GM19025 (cell line): ENCODE measurements around the gene HOXB2.

Experiments
- ATAC-seq: cut with Tn5 transposase; IDR thresholded peaks from one replicate; pipeline ENCODE4 v1.9.1; 2021; ENCODE audit warnings: mild to moderate bottlenecking, low read depth, moderate library complexity; ENCODE audit not compliant: unreplicated experiment

Gene HOXB2

GRCh38 chr17:48555258-48556228, 10.6 kb upstream of the HOXB2 start:
- no peak for ATAC-seq

- ATAC-seq = no peak
Observed at GRCh38 chr17:48554412-48555257, 9.7 kb upstream of the HOXB2 start.

GRCh38 chr17:48553826-48554225, 8.9 kb upstream of the HOXB2 start:
- ATAC-seq = no peak

GRCh38 chr17:48553190-48553547, 8.3 kb upstream of the HOXB2 start:
- ATAC-seq = no peak

GRCh38 chr17:48552466-48553189, 7.7 kb upstream of the HOXB2 start:
- ATAC-seq = no peak

- no peak for ATAC-seq
Observed at GRCh38 chr17:48551596-48552465, 6.9 kb upstream of the HOXB2 start.

GRCh38 chr17:48551214-48551555, 6.3 kb upstream of the HOXB2 start:
- no peak for ATAC-seq

- no peak for ATAC-seq
Observed at GRCh38 chr17:48550502-48551213, 5.7 kb upstream of the HOXB2 start.

- ATAC-seq = no peak
Observed at GRCh38 chr17:48549914-48550501, 5.1 kb upstream of the HOXB2 start.

GRCh38 chr17:48549281-48549630, 4.3 kb upstream of the HOXB2 start:
- no peak for ATAC-seq

GRCh38 chr17:48548523-48549280, 3.8 kb upstream of the HOXB2 start:
- ATAC-seq = no peak

- no peak for ATAC-seq
Observed at GRCh38 chr17:48547808-48548522, 3.1 kb upstream of the HOXB2 start.

GRCh38 chr17:48546924-48547807, 2.3 kb upstream of the HOXB2 start:
- ATAC-seq = no peak

- no peak for ATAC-seq
Observed at GRCh38 chr17:48546137-48546923, 1.4 kb upstream of the HOXB2 start.

- ATAC-seq = no peak
Observed at GRCh38 chr17:48545539-48545938, 630 bp upstream of the HOXB2 start.
